Thyroid gland (tissue), 4 donors: ENCODE measurements around the gene CDC42EP2.

Experiments used
- CTCF ChIP-seq, 6 experiments: fragments of 200-600 bp in 3 of 6; fragments of 450-650 bp in 3 of 6; sonication (generic) in 3 of 6; IDR thresholded peaks; one replicate each; pipeline ENCODE4 v1.5.1; 2016 to 2019; ENCODE audit warnings: antibody characterized with exemption in 6 of 6, mild to moderate bottlenecking in 2 of 6, inconsistent platforms in 1 of 6, moderate library complexity in 1 of 6
- POLR2A ChIP-seq, 2 donors: fragments of 450-650 bp; IDR thresholded peaks; one replicate each; pipeline ENCODE4 v1.6.1; 2017; ENCODE audit warnings: antibody characterized with exemption in 2 of 2, mild to moderate bottlenecking in 2 of 2, moderate library complexity in 1 of 2

- TF ChIP-seq POLR2A (IDR thresholded peaks at IDR 0.05), result no peak
- TF ChIP-seq CTCF (IDR thresholded peaks at IDR 0.05), result no peak
Measured at GRCh38 chr11:65304613-65305012, 10.1 kb upstream of the CDC42EP2 start.
